HepG2 (cell line): ENCODE results near the gene PPDPF. TPM values are rescaled to one million over a fixed set of nuclear protein-coding genes. Genes with fewer than 3 reads are reported as not detected.

ENCODE experiments used
- ATAC-seq: fragments of 200-7000 bp; cut with Tn5 transposase; 3 replicates; pipeline ENCODE4 v1.9.1; 2020; ENCODE audit warnings: mild to moderate bottlenecking, moderate library complexity
- BruUV-seq: library from RNA; stranded (reverse); fragments of 400-500 nt; replicated peaks from 2 replicates; lab custom pipeline; 2021; lab: Mats Ljungman, UMichigan
- CTCF ChIA-PET: fragments of 300-600 bp; formaldehyde crosslinking; extraction: SDS; loops from one replicate; lab custom pipeline; 2021; ENCODE audit warnings: low total read pairs, inconsistent platforms, low intra/inter-chr PET ratio; lab: Yijun Ruan, JAX
- POLR2A ChIA-PET: fragments of 350-600 bp; sonication (Branson Sonifier 250); formaldehyde crosslinking; loops from one replicate; lab custom pipeline; 2020; ENCODE audit warnings: antibody characterized with exemption, inconsistent platforms; lab: Yijun Ruan, JAX
- DNase-seq: peaks from one replicate; pipeline ENCODE4 v3.0.0-alpha.2; 2015; ENCODE audit warnings: low spot score
- FAIRE-seq: peaks from 3 replicates; lab custom pipeline; 2011; peaks lifted over from hg19 to GRCh38; lab: Jason Lieb, UNC
- H2AFZ ChIP-seq: one replicate; pipeline ENCODE4 v1.6.1; 2011; ENCODE audit warnings: low read length, inconsistent platforms
- H3K27ac ChIP-seq: fragments of 300-600 bp; 3 replicates; pipeline ENCODE4 v1.8.0; 2011; ENCODE audit warnings: mixed run types, mild to moderate bottlenecking, mixed read lengths, low read length, inconsistent platforms; ENCODE audit not compliant: insufficient read depth; ENCODE audit errors: extremely low read length
- H3K27me3 ChIP-seq, 2 experiments: fragments of 200-600 bp in 1 of 2; 2 replicates in 1 of 2; 3 replicates in 1 of 2; pipeline versions ENCODE4 v1.6.0 to v1.8.0; 2011; ENCODE audit warnings: low read length in 2 of 2, mild to moderate bottlenecking in 2 of 2, moderate library complexity in 2 of 2, inconsistent platforms in 1 of 2; ENCODE audit not compliant: insufficient read depth in 2 of 2, control insufficient read depth in 1 of 2
- H3K36me3 ChIP-seq, 2 experiments: fragments of 200-600 bp in 1 of 2; replicated peaks in 1 of 2; 2 replicates in 1 of 2; 3 replicates in 1 of 2; pipeline versions ENCODE4 v1.5.1 to v1.8.0; 2011; ENCODE audit warnings: low read length in 2 of 2, inconsistent platforms in 1 of 2; ENCODE audit not compliant: insufficient read depth in 2 of 2, control insufficient read depth in 1 of 2
- H3K4me1 ChIP-seq: 2 replicates; pipeline ENCODE4 v1.5.1; 2012; ENCODE audit warnings: low read length, inconsistent platforms; ENCODE audit not compliant: insufficient read depth
- H3K4me2 ChIP-seq: 2 replicates; pipeline ENCODE4 v1.6.0; 2011; ENCODE audit warnings: low read depth, low read length, inconsistent platforms
- H3K4me3 ChIP-seq, 3 experiments: fragments of 200-600 bp in 1 of 3; sonication (generic), shearing (Covaris generic) in 1 of 3; replicated peaks in 1 of 3; 2 replicates each; pipeline ENCODE4 v1.5.1; 2011 to 2016; ENCODE audit warnings: low read length in 3 of 3, inconsistent platforms in 2 of 3, low read depth in 2 of 3, mild to moderate bottlenecking in 2 of 3, control low read depth in 1 of 3, mixed read lengths in 1 of 3; ENCODE audit not compliant: insufficient read depth in 1 of 3
- H3K79me2 ChIP-seq: one replicate; pipeline ENCODE4 v1.6.1; 2011; ENCODE audit warnings: low read length, inconsistent platforms; ENCODE audit not compliant: insufficient read depth
- H3K9ac ChIP-seq: 2 replicates; pipeline ENCODE4 v1.6.0; 2011; ENCODE audit warnings: mild to moderate bottlenecking, low read depth, low read length, inconsistent platforms; ENCODE audit not compliant: insufficient read depth
- H3K9me3 ChIP-seq: 2 replicates; pipeline ENCODE4 v1.5.1; 2012; ENCODE audit warnings: mild to moderate bottlenecking, low read length
- H4K20me1 ChIP-seq: 2 replicates; pipeline ENCODE4 v1.6.0; 2011; ENCODE audit warnings: inconsistent platforms, mild to moderate bottlenecking, low read length, moderate library complexity; ENCODE audit not compliant: insufficient read depth
- ATRX ChIP-seq: sonication (generic); formaldehyde crosslinking; IDR thresholded peaks from 2 replicates; pipeline ENCODE4 v1.4.0; 2020; ENCODE audit warnings: missing genetic modification reagents, borderline replicate concordance
- EEA1 ChIP-seq: sonication (generic); formaldehyde crosslinking; IDR thresholded peaks from 2 replicates; pipeline ENCODE4 v1.5.1; 2020; ENCODE audit warnings: mild to moderate bottlenecking, missing genetic modification reagents, borderline replicate concordance
- HMGA1 ChIP-seq: sonication (generic); formaldehyde crosslinking; conservative IDR thresholded peaks from 2 replicates; pipeline ENCODE4 v1.4.0; 2020; ENCODE audit warnings: missing genetic modification reagents
- HNRNPK ChIP-seq: fragments of 200-400 bp; formaldehyde crosslinking; IDR thresholded peaks from 2 replicates; pipeline ENCODE4 v1.6.1; 2018; ENCODE audit warnings: low read length, low read depth, moderate library complexity, mild to moderate bottlenecking; ENCODE audit not compliant: poor library complexity, severe bottlenecking
- MTA1 ChIP-seq: sonication (generic); formaldehyde crosslinking; IDR thresholded peaks from 2 replicates; pipeline ENCODE4 v1.4.0; 2020; ENCODE audit warnings: missing genetic modification reagents, mild to moderate bottlenecking, borderline replicate concordance
- ZBTB33 ChIP-seq: sonication (generic); formaldehyde crosslinking; IDR thresholded peaks from 2 replicates; pipeline ENCODE4 v1.4.0; 2020; ENCODE audit warnings: missing genetic modification reagents
- ZBTB4 ChIP-seq: sonication (generic); formaldehyde crosslinking; IDR thresholded peaks from 2 replicates; pipeline ENCODE4 v1.4.0; 2020; ENCODE audit warnings: missing genetic modification reagents, mild to moderate bottlenecking, borderline replicate concordance
- ZNF451 ChIP-seq: sonication (generic); formaldehyde crosslinking; IDR thresholded peaks from 2 replicates; pipeline ENCODE4 v1.5.0; 2020; ENCODE audit warnings: mild to moderate bottlenecking, missing genetic modification reagents
- ZNF563 ChIP-seq: sonication (generic); formaldehyde crosslinking; IDR thresholded peaks from 2 replicates; pipeline ENCODE4 v1.8.0; 2022; ENCODE audit warnings: mild to moderate bottlenecking, moderate library complexity, missing genetic modification reagents
- ZNF609 ChIP-seq: sonication (generic); formaldehyde crosslinking; IDR thresholded peaks from 2 replicates; pipeline ENCODE4 v1.4.0; 2020; ENCODE audit warnings: mild to moderate bottlenecking, missing genetic modification reagents, borderline replicate concordance
- ZXDC ChIP-seq: sonication (generic); formaldehyde crosslinking; IDR thresholded peaks from 2 replicates; pipeline ENCODE4 v1.5.0; 2020; ENCODE audit warnings: mild to moderate bottlenecking, missing genetic modification reagents
- WGBS: methylation state at CpG from one replicate; pipeline ENCODE4 v1.1.6; 2017; ENCODE audit warnings: low lambda C conversion rate; 5-methylcytosine and 5-hydroxymethylcytosine counted together
- in situ Hi-C: cut with HindIII; loops from 2 replicates; pipeline ENCODE4 v1.10.0; 2017; ENCODE audit warnings: low pct_unique_long_range_greater_than_20kb; ENCODE audit not compliant: extremely low pct_ligation_motif_present
- intact Hi-C: fragments of 100-400 bp; cut with micrococcal nuclease; formaldehyde crosslinking; loops from one replicate; pipeline ENCODE4 v1.10.0; 2022; ENCODE audit not compliant: unreplicated experiment
- polyA plus RNA-seq, 8 experiments: library from polyadenylated mRNA; depleted of rRNA in 3 of 8; stranded (reverse) in 7 of 8; unstranded in 1 of 8; fragments of >200 nt; fragmentation: Illumina TruSeq in 4 of 8; extraction: Trizol in 4 of 8; gene quantifications; 2 replicates each; pipeline versions ENCODE4 v1.2.1 to v1.2.3, GENCODE V29; 2011 to 2016; ENCODE audit warnings: low read depth in 4 of 8, missing spikeins in 1 of 8, mixed read lengths in 1 of 8; ENCODE audit not compliant: insufficient read depth in 1 of 8
- total RNA-seq, 5 experiments: library from RNA; depleted of rRNA; stranded (reverse); fragments of >200 nt; fragmentation: Illumina TruSeq; extraction: Trizol; gene quantifications; 2 replicates each; pipeline ENCODE4 v1.2.3, GENCODE V29; 2016; ENCODE audit warnings: low read depth in 1 of 5

The PPDPF gene
- total and polyA plus RNA-seq, 2 of the 13 experiments (the other 11 are each of a cell fraction or from before 2014, with no cell fraction given) = 1.8 to 7.0 TPM

- no peak overlapping the region for H2AFZ ChIP-seq
- H4K20me1 ChIP-seq = peaks cover 5% of the 10 kb centered on the region; the same call in 1 of the 2 replicates
- no peak overlapping the region for H3K27ac ChIP-seq
- ATAC-seq = peak; percentile 27
- peaks cover 25 to 76% of the 10 kb centered on the region in 2 experiments for H3K27me3 ChIP-seq
- DNase-seq = no peak
- BruUV-seq = no TSS peak
- H3K9ac ChIP-seq = no peak overlapping the region
- in situ Hi-C loops = no loop called here
- H3K36me3 ChIP-seq = no peaks in the 10 kb centered on the region
- CTCF ChIA-PET = no interaction called here
- peaks cover 11% of the 10 kb centered on the region for H3K4me1 ChIP-seq
- WGBS = 40% methylated on average over 12 of the region's 12 CpGs
- H3K9me3 ChIP-seq = no peaks in the 10 kb centered on the region
- H3K79me2 ChIP-seq = no peaks in the 10 kb centered on the region
- FAIRE-seq = no peak
- POLR2A ChIA-PET = no interaction called here
- H3K4me2 ChIP-seq = no peak overlapping the region
- intact Hi-C loops = no loop called here
- H3K4me3 ChIP-seq = no peak overlapping the region
- TF ChIP-seq ZXDC = no peak
- no peak for TF ChIP-seq ATRX (CRISPR knock-in tag)
- 0 out of 2 replicates have a peak, but pooled peaks have one; percentile 11 for TF ChIP-seq ZNF563 (CRISPR knock-in tag)
- no peak for TF ChIP-seq EEA1
- TF ChIP-seq ZNF609 (CRISPR knock-in tag) = no peak
- no peak for TF ChIP-seq ZNF451
- TF ChIP-seq ZBTB4 (CRISPR knock-in tag) = no peak
- TF ChIP-seq ZBTB33 (CRISPR knock-in tag) = no peak
- no peak for TF ChIP-seq HMGA1 (CRISPR knock-in tag)
- TF ChIP-seq HNRNPK = peak; percentile 21
- TF ChIP-seq MTA1 (CRISPR knock-in tag) = no peak
These were observed 36.7 kb upstream of the PPDPF start for GRCh38 chr20:63483834-63484233.
